Measurements from ENCODE around the gene GSTA4. TPM values are rescaled to one million over a fixed set of nuclear protein-coding genes. Genes with fewer than 3 reads are reported as not detected.

The GSTA4 gene
- polyA plus RNA-seq, 1 experiment = 20.9 TPM

- H3K36me3 ChIP-seq (ENCODE audit: control insufficient read depth, insufficient read depth, low read length) = no peaks in the 10 kb centered on the region; the same call in 1 of the 2 replicates
- H3K27me3 ChIP-seq (ENCODE audit: control insufficient read depth, insufficient read depth, low read length) = no peaks in the 10 kb centered on the region
- DNase-seq (ENCODE audit: low read depth) = no peak
- H3K4me3 ChIP-seq (ENCODE audit: low read depth, low read length) = peak overlapping the region; percentile 12; the same call in 1 of the 2 replicates
- TF ChIP-seq, protein P1, sequence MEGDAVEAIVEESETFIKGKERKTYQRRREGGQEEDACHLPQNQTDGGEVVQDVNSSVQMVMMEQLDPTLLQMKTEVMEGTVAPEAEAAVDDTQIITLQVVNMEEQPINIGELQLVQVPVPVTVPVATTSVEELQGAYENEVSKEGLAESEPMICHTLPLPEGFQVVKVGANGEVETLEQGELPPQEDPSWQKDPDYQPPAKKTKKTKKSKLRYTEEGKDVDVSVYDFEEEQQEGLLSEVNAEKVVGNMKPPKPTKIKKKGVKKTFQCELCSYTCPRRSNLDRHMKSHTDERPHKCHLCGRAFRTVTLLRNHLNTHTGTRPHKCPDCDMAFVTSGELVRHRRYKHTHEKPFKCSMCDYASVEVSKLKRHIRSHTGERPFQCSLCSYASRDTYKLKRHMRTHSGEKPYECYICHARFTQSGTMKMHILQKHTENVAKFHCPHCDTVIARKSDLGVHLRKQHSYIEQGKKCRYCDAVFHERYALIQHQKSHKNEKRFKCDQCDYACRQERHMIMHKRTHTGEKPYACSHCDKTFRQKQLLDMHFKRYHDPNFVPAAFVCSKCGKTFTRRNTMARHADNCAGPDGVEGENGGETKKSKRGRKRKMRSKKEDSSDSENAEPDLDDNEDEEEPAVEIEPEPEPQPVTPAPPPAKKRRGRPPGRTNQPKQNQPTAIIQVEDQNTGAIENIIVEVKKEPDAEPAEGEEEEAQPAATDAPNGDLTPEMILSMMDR (IDR thresholded peaks at IDR 0.05; ENCODE audit: insufficient read depth, low read depth, low read length) = no peak
- CTCF ChIA-PET = interaction anchor here (0.7 to 3.1 kb wide), 29 partner anchors 10 to 718 kb away, joined by 3 to 17 read pairs (median 4); partner anchors contain the start of gene FBXO9
- POLR2A ChIA-PET = no interaction called here
These were observed 995 bp upstream of the GSTA4 start for GRCh38 chr6:52995913-52996645.

- H3K4me3 ChIP-seq (ENCODE audit: low read depth, low read length) = peak overlapping the region; percentile 60
- DNase-seq (ENCODE audit: low read depth) = no peak
- ChIA-PET POLR2A (no interaction called here), CTCF (interaction anchor here (0.7 to 3.1 kb wide), 25 partner anchors 10 to 580 kb away, joined by 3 to 17 read pairs (median 4); no protein-coding TSS in a partner anchor)
- H3K27me3 ChIP-seq (ENCODE audit: control insufficient read depth, insufficient read depth, low read length) = no peaks in the 10 kb centered on the region
- TF ChIP-seq, protein P1 (IDR thresholded peaks at IDR 0.05; ENCODE audit: insufficient read depth, low read depth, low read length) = no peak
- H3K36me3 ChIP-seq (ENCODE audit: control insufficient read depth, insufficient read depth, low read length) = no peaks in the 10 kb centered on the region; the same call in 1 of the 2 replicates
These were observed 320 bp downstream of the GSTA4 start for GRCh38 chr6:52994839-52995088.

- TF ChIP-seq, protein P1 (IDR thresholded peaks at IDR 0.05; ENCODE audit: insufficient read depth, low read depth, low read length) = no peak
- Histone ChIP-seq H3K4me3 (ENCODE audit: low read depth, low read length) (peak overlapping the region; percentile 60), H3K27me3 (ENCODE audit: control insufficient read depth, insufficient read depth, low read length) (no peaks in the 10 kb centered on the region), H3K36me3 (ENCODE audit: control insufficient read depth, insufficient read depth, low read length) (no peaks in the 10 kb centered on the region; the same call in 1 of the 2 replicates)
- DNase-seq (ENCODE audit: low read depth) = no peak
- ChIA-PET CTCF (interaction anchor here (0.6 to 3.1 kb wide), 28 partner anchors 10 to 675 kb away, joined by 3 to 17 read pairs (median 4); no protein-coding TSS in a partner anchor), POLR2A (interaction anchor here (0.7 kb wide), 3 partner anchors 39 to 255 kb away, joined by 3 to 5 read pairs (median 3); no protein-coding TSS in a partner anchor)
These were observed 849 bp downstream of the GSTA4 start for GRCh38 chr6:52994031-52994838.

DNA sequence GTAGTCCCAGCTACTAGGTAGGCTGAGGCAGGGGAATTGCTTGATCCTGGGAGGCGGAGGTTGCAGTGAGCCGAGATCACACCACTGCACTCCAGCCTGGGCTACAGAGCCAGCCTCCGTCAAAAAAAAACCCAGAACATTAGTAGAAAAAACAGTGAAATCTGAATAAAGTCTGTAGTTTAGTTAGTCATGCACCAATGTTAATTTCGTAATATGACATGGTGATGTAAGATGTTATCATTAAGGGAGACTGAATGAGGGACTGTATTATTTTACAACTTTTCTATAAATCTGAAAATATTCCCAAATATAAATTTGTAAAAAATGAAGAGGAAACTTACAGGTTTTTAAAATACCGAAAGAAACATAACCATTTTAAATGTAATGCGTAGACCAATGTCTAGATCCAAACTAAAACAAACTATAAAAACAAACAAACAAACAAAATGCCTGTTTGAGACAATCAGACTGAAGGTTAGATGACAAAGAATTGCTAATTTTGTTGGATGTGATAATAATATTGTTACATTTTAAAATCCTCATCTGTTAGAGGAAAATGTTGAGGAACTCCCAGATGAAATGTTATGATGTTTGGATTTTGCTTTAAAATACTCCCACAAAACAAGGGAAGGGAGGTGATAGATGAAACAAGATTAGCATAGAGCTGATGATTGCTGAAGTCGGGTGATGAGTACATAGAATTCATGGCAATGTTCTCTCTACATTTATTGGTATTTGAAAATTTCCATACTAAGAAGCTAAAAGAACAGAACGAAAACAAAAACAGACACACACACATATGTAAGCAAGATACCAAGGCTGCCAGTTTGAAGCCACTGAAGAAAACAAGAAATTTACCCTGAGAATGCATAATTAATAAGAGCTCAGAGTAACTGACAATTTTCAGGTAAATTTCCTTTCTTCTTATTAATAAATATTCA lies 1.8 kb downstream of the GSTA4 start:
- TF ChIP-seq, protein P1 (IDR thresholded peaks at IDR 0.05; ENCODE audit: insufficient read depth, low read depth, low read length) = no peak
- no peak for DNase-seq (ENCODE audit: low read depth)
- Histone ChIP-seq H3K27me3 (ENCODE audit: control insufficient read depth, insufficient read depth, low read length) (no peaks in the 10 kb centered on the region), H3K36me3 (ENCODE audit: control insufficient read depth, insufficient read depth, low read length) (no peaks in the 10 kb centered on the region; the same call in 1 of the 2 replicates), H3K4me3 (ENCODE audit: low read depth, low read length) (peak overlapping the region; percentile 60)
- ChIA-PET POLR2A (interaction anchor here (0.7 kb wide), 3 partner anchors 40 to 254 kb away, joined by 3 to 5 read pairs (median 3); no protein-coding TSS in a partner anchor), CTCF (interaction anchor here (0.7 to 2.6 kb wide), 11 partner anchors 9 to 674 kb away, joined by 3 to 12 read pairs (median 4); no protein-coding TSS in a partner anchor)

All from BJ (cell line).